Lung (tissue), 12 donors: ENCODE measurements around the gene ZNF710. TPM values are rescaled to one million over a fixed set of nuclear protein-coding genes. Genes with fewer than 3 reads are reported as not detected.

ENCODE experiments used
- ATAC-seq: fragments of 200-7000 bp; cut with Tn5 transposase; one replicate; pipeline ENCODE4 v1.9.1; 2020; ENCODE audit warnings: moderate number of reproducible peaks; ENCODE audit not compliant: insufficient read depth, low FRiP score
- DNase-seq, 3 donors: peaks; one replicate each; pipeline ENCODE4 v3.0.0-alpha.2; 2013 to 2017
- H3K27ac ChIP-seq, 2 donors: one replicate each; pipeline ENCODE4 v1.5.1; 2013; ENCODE audit warnings: mild to moderate bottlenecking in 2 of 2, moderate library complexity in 2 of 2, control low read depth in 1 of 2, inconsistent platforms in 1 of 2, low read depth in 1 of 2, low read length in 1 of 2
- H3K27me3 ChIP-seq, 3 donors: one replicate each; pipeline ENCODE4 v1.5.1; 2013; ENCODE audit warnings: low read length in 2 of 3; ENCODE audit not compliant: control insufficient read depth in 3 of 3, insufficient read depth in 3 of 3
- H3K36me3 ChIP-seq, 4 donors: one replicate each; pipeline ENCODE4 v1.5.1; 2013; ENCODE audit warnings: low read length in 4 of 4, mild to moderate bottlenecking in 1 of 4, moderate library complexity in 1 of 4; ENCODE audit not compliant: control insufficient read depth in 4 of 4, insufficient read depth in 4 of 4
- H3K4me1 ChIP-seq, 5 donors: one replicate each; pipeline ENCODE4 v1.5.1; 2013; ENCODE audit warnings: low read length in 5 of 5, mild to moderate bottlenecking in 2 of 5, moderate library complexity in 1 of 5; ENCODE audit not compliant: control insufficient read depth in 5 of 5, insufficient read depth in 5 of 5
- H3K4me3 ChIP-seq: one replicate; pipeline ENCODE4 v1.5.1; 2013; ENCODE audit warnings: mild to moderate bottlenecking, control low read depth, moderate library complexity
- H3K9ac ChIP-seq, 2 donors: one replicate each; pipeline ENCODE4 v1.5.1; 2013; ENCODE audit warnings: low read length in 2 of 2, control low read depth in 1 of 2; ENCODE audit not compliant: insufficient read depth in 1 of 2
- H3K9me3 ChIP-seq, 4 donors: one replicate each; pipeline ENCODE4 v1.5.1; 2013; ENCODE audit warnings: low read length in 3 of 4, mild to moderate bottlenecking in 1 of 4, moderate library complexity in 1 of 4; ENCODE audit not compliant: control insufficient read depth in 4 of 4, insufficient read depth in 3 of 4
- WGBS, 2 donors: extraction: QIAGEN DNeasy Blood & Tissue Kit; methylation state at CpG; one replicate each; pipeline ENCODE4 v1.1.7; 2013; 5-methylcytosine and 5-hydroxymethylcytosine counted together
- polyA plus RNA-seq, 2 donors: library from polyadenylated mRNA; stranded (reverse); fragments of 200-250 nt; gene quantifications; one replicate each; pipeline ENCODE4 v1.2.1, GENCODE V29; 2013
- total RNA-seq, 2 donors: library from RNA; depleted of rRNA in 1 of 2; stranded (reverse); fragments of >200 nt in 1 of 2; gene quantifications; one replicate each; pipeline ENCODE4 v1.2.1, GENCODE V29; 2014 to 2021
- TF ChIP-seq, protein P1 (sequence below): IDR thresholded peaks from 2 replicates; pipeline ENCODE4 v1.5.1; 2012; ENCODE audit warnings: mild to moderate bottlenecking; ENCODE audit errors: control extremely low read depth, extremely low read depth
- donor health status: control.
- donor health status: control.
- donor health status: Bipolar disorder and iron deficiency.
- donor health status: healthy.
- donor health status: DM: yes; HTN: yes; CAD: no.

The ZNF710 gene
- total and polyA plus RNA-seq, 4 donors: 19.6 to 49.1 (median 38.6) TPM

DNA sequence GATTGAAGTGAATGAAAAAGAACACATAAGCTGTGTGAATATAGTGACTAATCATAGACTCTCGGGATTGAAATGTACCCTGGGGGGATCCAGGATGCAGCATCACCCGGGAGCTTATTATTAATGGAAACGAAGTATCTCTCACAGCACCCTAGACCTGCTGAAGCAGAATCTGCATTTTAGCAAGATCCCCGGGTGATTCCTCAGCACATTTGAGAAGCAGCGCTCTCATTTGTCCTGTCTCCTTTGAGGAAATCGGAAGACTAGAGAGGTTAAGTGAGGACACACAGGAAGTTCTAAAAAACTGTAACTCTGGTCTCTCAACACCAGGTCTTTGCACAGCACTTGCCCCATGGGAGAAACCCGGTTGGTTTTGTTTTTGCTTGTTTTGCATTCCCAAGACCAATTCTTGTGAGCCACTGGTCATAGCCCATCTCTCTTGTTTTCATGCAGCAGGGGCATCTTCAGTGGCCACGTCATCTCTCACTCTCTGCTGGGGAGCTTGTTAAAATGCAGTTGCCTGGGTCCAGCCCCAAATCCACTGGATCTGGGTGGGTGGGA, 30.2 kb downstream of the ZNF710 start:
- Histone ChIP-seq H3K36me3 (no peaks in the 10 kb centered on the region), H3K27ac (peak overlapping the region in 1 of 2 donors; percentile 71), H3K27me3 (no peaks in the 10 kb centered on the region), H3K4me1 (peaks cover 2 to 30% (median 20%) of the 10 kb centered on the region in 5 donors), H3K4me3 (no peak overlapping the region), H3K9me3 (no peaks in the 10 kb centered on the region), H3K9ac (no peak overlapping the region)
- WGBS, 2 donors: 20 to 35% methylated on average over 8 of the region's 8 CpGs
- DNase-seq (no peak), ATAC-seq (no peak)
- TF ChIP-seq, protein P1, sequence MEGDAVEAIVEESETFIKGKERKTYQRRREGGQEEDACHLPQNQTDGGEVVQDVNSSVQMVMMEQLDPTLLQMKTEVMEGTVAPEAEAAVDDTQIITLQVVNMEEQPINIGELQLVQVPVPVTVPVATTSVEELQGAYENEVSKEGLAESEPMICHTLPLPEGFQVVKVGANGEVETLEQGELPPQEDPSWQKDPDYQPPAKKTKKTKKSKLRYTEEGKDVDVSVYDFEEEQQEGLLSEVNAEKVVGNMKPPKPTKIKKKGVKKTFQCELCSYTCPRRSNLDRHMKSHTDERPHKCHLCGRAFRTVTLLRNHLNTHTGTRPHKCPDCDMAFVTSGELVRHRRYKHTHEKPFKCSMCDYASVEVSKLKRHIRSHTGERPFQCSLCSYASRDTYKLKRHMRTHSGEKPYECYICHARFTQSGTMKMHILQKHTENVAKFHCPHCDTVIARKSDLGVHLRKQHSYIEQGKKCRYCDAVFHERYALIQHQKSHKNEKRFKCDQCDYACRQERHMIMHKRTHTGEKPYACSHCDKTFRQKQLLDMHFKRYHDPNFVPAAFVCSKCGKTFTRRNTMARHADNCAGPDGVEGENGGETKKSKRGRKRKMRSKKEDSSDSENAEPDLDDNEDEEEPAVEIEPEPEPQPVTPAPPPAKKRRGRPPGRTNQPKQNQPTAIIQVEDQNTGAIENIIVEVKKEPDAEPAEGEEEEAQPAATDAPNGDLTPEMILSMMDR: no peak

DNA sequence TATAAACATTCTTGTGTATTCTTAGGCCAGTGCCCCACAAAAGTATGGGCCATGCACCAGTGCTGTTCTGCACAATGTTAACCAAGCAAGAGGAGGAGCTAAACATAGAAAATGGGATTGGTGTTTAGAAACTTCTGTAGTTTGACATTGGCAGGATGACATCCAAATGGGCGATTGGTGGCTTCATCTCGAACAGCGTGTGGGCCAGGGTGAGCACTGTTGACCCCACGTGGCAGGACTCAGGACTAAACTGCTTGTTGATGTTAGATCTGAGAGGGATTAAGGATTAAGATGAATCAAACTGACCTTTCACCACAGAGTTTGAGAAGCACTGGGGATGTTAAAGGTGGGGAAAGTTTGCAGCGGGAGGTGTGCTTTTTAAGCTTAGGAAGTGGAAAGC, 31.9 kb downstream of the ZNF710 start:
- Histone ChIP-seq H3K27me3 (no peaks in the 10 kb centered on the region), H3K9me3 (no peaks in the 10 kb centered on the region), H3K9ac (no peak overlapping the region), H3K4me3 (no peak overlapping the region), H3K36me3 (no peaks in the 10 kb centered on the region), H3K27ac (peak overlapping the region in 1 of 2 donors; percentile 97), H3K4me1 (peaks cover 2 to 44% (median 37%) of the 10 kb centered on the region in 5 donors)
- WGBS, 2 donors: 81 to 84% methylated on average over 5 of the region's 5 CpGs
- TF ChIP-seq, protein P1: no peak
- DNase-seq (no peak), ATAC-seq (no peak)

DNA sequence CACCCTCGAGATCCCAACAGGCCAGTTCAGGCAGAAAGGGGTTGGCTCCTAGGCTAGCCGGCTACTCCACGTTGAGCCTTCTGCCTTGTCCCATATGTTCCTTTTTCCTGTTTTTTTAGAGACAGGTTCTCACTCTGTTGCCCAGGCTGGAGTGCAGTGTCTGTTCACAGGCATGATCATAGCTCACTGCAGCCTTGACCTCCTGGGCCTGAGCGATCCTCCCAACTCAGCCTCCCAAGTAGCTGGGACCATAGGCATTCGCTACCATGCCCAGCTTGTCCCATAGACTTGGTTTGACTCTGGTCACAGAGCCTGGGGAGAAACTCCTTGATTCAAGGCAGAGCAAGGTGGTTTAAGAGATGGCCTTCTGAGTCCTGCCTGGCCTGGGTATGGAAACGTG, 32.3 kb downstream of the ZNF710 start:
- H3K9ac ChIP-seq: no peak overlapping the region
- H3K36me3 ChIP-seq: no peaks in the 10 kb centered on the region
- H3K27me3 ChIP-seq: no peaks in the 10 kb centered on the region
- DNase-seq (no peak), ATAC-seq (no peak)
- H3K27ac ChIP-seq: peak overlapping the region in 1 of 2 donors; percentile 97
- TF ChIP-seq, protein P1: no peak
- no peak overlapping the region for H3K4me3 ChIP-seq
- WGBS, 2 donors: 67 to 75% methylated on average over 6 of the region's 6 CpGs
- H3K4me1 ChIP-seq: peaks cover 2 to 46% (median 42%) of the 10 kb centered on the region in 5 donors
- H3K9me3 ChIP-seq: no peaks in the 10 kb centered on the region
